Loucy (cell line): ENCODE data around the gene FAM8A1.

Experiments used
- H2AFZ ChIP-seq: fragments of 200-600 bp; sonication (generic); 2 replicates; pipeline ENCODE4 v1.6.0; 2016; ENCODE audit warnings: antibody characterized with exemption, mild to moderate bottlenecking, low read length, moderate library complexity
- H3F3A ChIP-seq: fragments of 200-600 bp; 2 replicates; pipeline ENCODE4 v1.6.0; 2016; ENCODE audit warnings: antibody characterized with exemption, low read depth, mild to moderate bottlenecking
- H3K27me3 ChIP-seq: fragments of 200-600 bp; sonication (generic); 2 replicates; pipeline ENCODE4 v1.6.1; 2014; ENCODE audit warnings: low read length, mild to moderate bottlenecking; ENCODE audit not compliant: insufficient read depth, poor library complexity, severe bottlenecking
- H3K36me3 ChIP-seq: fragments of 200-600 bp; sonication (generic); 2 replicates; pipeline ENCODE4 v1.6.1; 2016; ENCODE audit warnings: low read length; ENCODE audit not compliant: insufficient read depth
- H3K4me1 ChIP-seq: fragments of 200-600 bp; sonication (generic); 2 replicates; pipeline ENCODE4 v1.5.1; 2014; ENCODE audit warnings: low read length, mild to moderate bottlenecking; ENCODE audit not compliant: insufficient read depth, poor library complexity, severe bottlenecking
- H3K4me2 ChIP-seq: fragments of 200-600 bp; sonication (generic); 2 replicates; pipeline ENCODE4 v1.6.0; 2014; ENCODE audit warnings: antibody characterized with exemption, low read length, low read depth, mild to moderate bottlenecking; ENCODE audit not compliant: poor library complexity, severe bottlenecking
- H3K4me3 ChIP-seq: fragments of 200-600 bp; sonication (generic); 2 replicates; pipeline ENCODE4 v1.5.1; 2014; ENCODE audit warnings: low read length, mild to moderate bottlenecking, mixed read lengths; ENCODE audit not compliant: poor library complexity, severe bottlenecking
- H3K79me2 ChIP-seq: fragments of 200-600 bp; sonication (generic); 2 replicates; pipeline ENCODE4 v1.6.1; 2014; ENCODE audit warnings: low read length; ENCODE audit not compliant: insufficient read depth
- H3K9ac ChIP-seq: fragments of 200-600 bp; sonication (generic); 2 replicates; pipeline ENCODE4 v1.6.0; 2014; ENCODE audit warnings: mild to moderate bottlenecking, low read depth, low read length, moderate library complexity; ENCODE audit not compliant: poor library complexity, severe bottlenecking
- H3K9me2 ChIP-seq: fragments of 200-600 bp; sonication (generic); replicated peaks from 2 replicates; pipeline ENCODE4 v1.6.1; 2016; ENCODE audit warnings: low read depth, low read length, mixed read lengths
- H3K9me3 ChIP-seq: fragments of 200-600 bp; sonication (generic); 2 replicates; pipeline ENCODE4 v1.6.1; 2014; ENCODE audit warnings: mild to moderate bottlenecking, antibody characterized with exemption, low read length, low read depth; ENCODE audit not compliant: insufficient read depth
- H4K20me1 ChIP-seq: fragments of 200-600 bp; sonication (generic); 2 replicates; pipeline ENCODE4 v1.6.0; 2014; ENCODE audit warnings: antibody characterized with exemption, low read length, mild to moderate bottlenecking; ENCODE audit not compliant: insufficient read depth, poor library complexity, severe bottlenecking
- CTCF ChIP-seq: fragments of 200-600 bp; sonication (generic); conservative IDR thresholded peaks from 2 replicates; pipeline ENCODE4 v1.5.1; 2014; ENCODE audit warnings: mild to moderate bottlenecking, antibody characterized with exemption, low read length
- EZH2phosphoT487 ChIP-seq: fragments of 200-600 bp; IDR thresholded peaks from 2 replicates; pipeline ENCODE4 v1.6.1; 2018; ENCODE audit warnings: antibody characterized with exemption, mild to moderate bottlenecking, moderate library complexity, borderline replicate concordance

FAM8A1 gene

GRCh38 chr6:17628873-17629272, 28.8 kb downstream of the FAM8A1 start:
- Histone ChIP-seq H3K4me1 (peaks cover 14% of the 10 kb centered on the region), H3K9ac (no peak overlapping the region), H3F3A (no peaks in the 10 kb centered on the region), H3K9me3 (no peaks in the 10 kb centered on the region), H3K9me2 (no peaks in the 10 kb centered on the region), H3K27me3 (no peaks in the 10 kb centered on the region), H3K36me3 (peaks cover 84% of the 10 kb centered on the region), H4K20me1 (peaks cover 32% of the 10 kb centered on the region), H3K4me2 (no peak overlapping the region), H3K4me3 (no peak overlapping the region), H2AFZ (no peak overlapping the region), H3K79me2 (0 out of 2 replicates have a peak, but pooled peaks cover 7% of the 10 kb centered on the region)
- TF ChIP-seq EZH2phosphoT487 (no peak), CTCF (no peak)

GRCh38 chr6:17629824-17630510, 29.9 kb downstream of the FAM8A1 start:
- peaks cover 15% of the 10 kb centered on the region; the same call in 1 of the 2 replicates for H3K79me2 ChIP-seq
- no peak overlapping the region for H3K4me2 ChIP-seq
- H3K36me3 ChIP-seq: peaks cover 82% of the 10 kb centered on the region
- H4K20me1 ChIP-seq: peaks cover 39% of the 10 kb centered on the region
- H3K4me1 ChIP-seq: peaks cover 22% of the 10 kb centered on the region
- no peaks in the 10 kb centered on the region for H3K9me3 ChIP-seq
- H3K4me3 ChIP-seq: no peak overlapping the region
- H3K27me3 ChIP-seq: no peaks in the 10 kb centered on the region
- H3F3A ChIP-seq: no peaks in the 10 kb centered on the region
- H3K9me2 ChIP-seq: no peaks in the 10 kb centered on the region
- no peak overlapping the region for H2AFZ ChIP-seq
- H3K9ac ChIP-seq: no peak overlapping the region
- TF ChIP-seq CTCF (no peak), EZH2phosphoT487 (no peak)

GRCh38 chr6:17630511-17631073, 30.5 kb downstream of the FAM8A1 start:
- Histone ChIP-seq H3K9ac (no peak overlapping the region), H3K27me3 (no peaks in the 10 kb centered on the region), H3K9me3 (no peaks in the 10 kb centered on the region), H3K36me3 (peaks cover 81% of the 10 kb centered on the region), H4K20me1 (peaks cover 39% of the 10 kb centered on the region), H3K4me2 (no peak overlapping the region), H3K9me2 (no peaks in the 10 kb centered on the region), H3F3A (no peaks in the 10 kb centered on the region), H3K4me1 (peaks cover 22% of the 10 kb centered on the region), H3K4me3 (no peak overlapping the region), H3K79me2 (peaks cover 19% of the 10 kb centered on the region; the same call in 1 of the 2 replicates), H2AFZ (no peak overlapping the region)
- TF ChIP-seq EZH2phosphoT487 (no peak), CTCF (no peak)
